ENCODE results near the gene SLC10A3.
"Not testable (repeated sequence)": the region's sequence is repeated elsewhere in the genome, so short reads cannot be mapped to it uniquely, and the experiment has no call there.

The SLC10A3 gene

GRCh38 chrX:154507673-154508383 lies 17.4 kb upstream of the SLC10A3 start:
- DNase-seq: no peak

- DNase-seq: no peak
Observed at GRCh38 chrX:154506483-154507332, 16.3 kb upstream of the SLC10A3 start.

DNA sequence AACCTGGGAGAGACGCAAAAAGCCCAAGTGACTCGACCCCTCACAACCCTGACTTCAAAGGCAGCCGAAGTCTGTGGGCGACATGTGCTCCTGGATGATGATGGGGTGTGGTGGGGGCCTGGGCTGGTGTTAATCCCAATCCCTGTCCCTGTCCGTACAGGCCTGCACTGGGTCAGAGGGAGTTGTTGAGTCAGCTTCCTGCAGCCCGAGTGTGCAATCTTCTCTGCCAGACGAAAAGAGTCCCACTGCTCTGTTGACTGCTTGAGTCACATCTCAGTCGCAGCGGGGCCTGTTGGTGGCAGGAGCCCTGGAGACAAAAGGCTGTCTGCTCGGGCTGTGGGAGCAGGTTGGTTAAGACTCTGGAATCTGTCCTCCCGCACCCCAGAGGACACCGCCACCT lies 15.3 kb upstream of the SLC10A3 start:
- DNase-seq: no peak

- DNase-seq: no peak
Observed at GRCh38 chrX:154502989-154503388, 12.6 kb upstream of the SLC10A3 start.

DNA sequence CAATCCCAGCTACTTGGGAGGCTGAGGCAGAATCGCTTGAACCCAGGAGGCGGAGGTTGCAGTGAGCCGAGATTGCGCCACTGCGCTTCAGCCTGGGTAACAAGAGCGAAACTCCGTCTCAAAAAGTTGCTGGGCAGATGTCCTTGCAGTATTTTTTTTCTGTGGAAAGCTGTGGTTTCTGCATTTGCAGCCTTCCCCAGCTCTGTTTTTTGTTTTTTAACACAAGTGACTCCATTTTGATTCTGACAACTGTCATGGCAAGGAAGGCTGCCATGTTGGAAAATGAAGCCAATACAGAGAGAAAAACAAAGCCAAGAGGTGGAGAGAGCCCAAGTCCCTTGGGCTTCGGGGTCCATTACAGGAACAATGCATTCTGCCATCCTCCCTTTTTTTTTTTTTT lies 11.7 kb upstream of the SLC10A3 start:
- no peak for DNase-seq

DNA sequence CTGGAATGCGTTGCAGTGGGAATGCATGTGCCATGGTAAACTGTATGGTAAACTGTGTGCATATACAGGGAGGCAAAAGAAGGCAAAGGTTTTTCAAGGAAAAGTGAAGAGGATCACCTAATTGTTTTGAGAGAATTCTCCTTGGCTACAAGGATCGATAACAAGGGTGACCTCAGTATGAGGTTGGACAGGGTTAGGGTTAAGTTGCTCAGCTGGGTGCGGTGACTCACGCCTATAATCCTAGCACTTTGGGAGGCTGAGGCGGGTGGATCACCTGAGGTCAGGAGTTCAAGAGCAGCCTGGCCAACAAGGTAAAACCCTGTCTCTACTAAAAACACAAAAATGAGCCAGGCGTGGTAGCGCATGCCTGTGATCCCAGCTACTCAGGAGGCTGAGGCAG lies 11.0 kb upstream of the SLC10A3 start:
- DNase-seq: not testable (repeated sequence)

- not testable (repeated sequence) for DNase-seq
Observed at GRCh38 chrX:154496591-154497137, 6.2 kb upstream of the SLC10A3 start.

GRCh38 chrX:154495472-154495922 lies 5.1 kb upstream of the SLC10A3 start:
- DNase-seq: no peak

DNA sequence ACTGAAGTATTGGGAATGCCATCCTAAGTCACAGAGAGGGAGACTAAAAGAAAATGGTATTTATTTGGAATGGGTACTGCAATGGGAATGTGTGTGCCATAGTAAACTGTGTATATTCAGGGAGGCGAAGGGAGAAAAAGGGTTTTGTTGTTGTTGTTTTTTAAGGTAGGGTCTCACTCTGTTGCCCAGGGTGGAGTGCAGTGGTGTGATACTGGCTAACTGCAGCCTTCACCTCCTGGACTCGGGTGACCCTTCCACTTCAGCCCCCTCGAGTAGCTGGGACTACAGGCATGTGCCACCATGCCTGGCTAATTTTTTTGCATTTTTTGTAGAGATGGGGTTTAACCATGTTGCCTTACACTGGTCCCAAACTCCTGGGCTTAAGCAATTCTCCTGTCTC lies 4.3 kb upstream of the SLC10A3 start:
- no peak for DNase-seq

- no peak for DNase-seq
Observed at GRCh38 chrX:154490021-154490413, 412 bp downstream of the SLC10A3 start.

DNA sequence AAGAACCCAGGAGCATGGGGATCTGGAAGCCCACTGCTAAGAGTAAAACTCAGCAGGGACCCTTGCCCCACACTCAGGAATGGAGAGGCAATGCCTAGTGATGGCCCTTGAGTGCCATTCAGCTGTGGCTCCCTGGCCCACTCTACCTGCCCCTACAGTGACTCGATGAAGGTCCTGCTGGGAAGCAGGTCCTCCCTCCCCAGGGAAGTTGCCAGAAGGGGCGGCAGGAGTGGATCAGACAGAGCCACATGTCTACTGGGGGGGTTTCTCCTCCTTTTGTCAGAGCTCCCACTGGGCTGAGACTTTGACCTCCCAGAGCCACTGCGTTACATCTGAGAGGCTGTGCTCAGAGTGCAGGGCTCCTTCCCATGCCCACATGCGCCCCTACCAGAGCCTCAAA lies 1.2 kb downstream of the SLC10A3 start:
- no peak for DNase-seq

DNA sequence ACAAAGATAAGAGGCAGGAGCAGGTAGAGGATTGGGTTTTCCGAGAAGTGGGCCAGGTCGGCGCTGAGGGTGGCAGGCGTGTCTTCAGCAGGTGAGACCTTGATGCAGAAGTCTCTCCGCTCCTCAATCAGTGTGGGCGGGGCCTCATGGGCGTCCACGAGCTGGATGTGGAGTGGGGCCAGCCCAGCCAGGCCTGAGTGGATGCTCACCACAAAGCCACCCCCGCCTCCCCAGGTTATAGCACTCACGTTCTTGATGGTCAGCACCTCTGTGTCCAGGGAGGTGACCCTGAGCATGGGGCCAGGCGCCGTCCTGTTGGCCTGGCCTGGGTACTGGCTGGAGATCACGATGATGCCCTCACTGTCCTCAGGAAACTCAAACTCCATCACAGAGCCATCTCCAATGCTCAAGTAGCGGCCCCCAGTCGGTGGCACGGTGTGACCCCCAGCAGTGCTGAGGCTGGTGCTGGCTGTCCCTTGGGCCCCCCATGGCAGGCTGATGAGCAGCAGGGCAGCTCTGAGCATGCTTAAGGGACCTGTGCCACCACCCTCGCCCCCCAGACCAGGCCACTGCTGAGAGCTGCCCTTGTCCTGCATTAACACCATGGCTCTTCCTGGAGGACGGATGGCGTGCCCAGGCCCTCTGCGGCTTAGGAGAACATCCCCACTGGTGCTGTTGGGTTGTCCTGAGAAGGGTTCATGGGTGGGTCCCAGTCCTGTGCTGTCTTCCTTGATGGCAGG lies 1.9 kb downstream of the SLC10A3 start:
- no peak for DNase-seq

DNA sequence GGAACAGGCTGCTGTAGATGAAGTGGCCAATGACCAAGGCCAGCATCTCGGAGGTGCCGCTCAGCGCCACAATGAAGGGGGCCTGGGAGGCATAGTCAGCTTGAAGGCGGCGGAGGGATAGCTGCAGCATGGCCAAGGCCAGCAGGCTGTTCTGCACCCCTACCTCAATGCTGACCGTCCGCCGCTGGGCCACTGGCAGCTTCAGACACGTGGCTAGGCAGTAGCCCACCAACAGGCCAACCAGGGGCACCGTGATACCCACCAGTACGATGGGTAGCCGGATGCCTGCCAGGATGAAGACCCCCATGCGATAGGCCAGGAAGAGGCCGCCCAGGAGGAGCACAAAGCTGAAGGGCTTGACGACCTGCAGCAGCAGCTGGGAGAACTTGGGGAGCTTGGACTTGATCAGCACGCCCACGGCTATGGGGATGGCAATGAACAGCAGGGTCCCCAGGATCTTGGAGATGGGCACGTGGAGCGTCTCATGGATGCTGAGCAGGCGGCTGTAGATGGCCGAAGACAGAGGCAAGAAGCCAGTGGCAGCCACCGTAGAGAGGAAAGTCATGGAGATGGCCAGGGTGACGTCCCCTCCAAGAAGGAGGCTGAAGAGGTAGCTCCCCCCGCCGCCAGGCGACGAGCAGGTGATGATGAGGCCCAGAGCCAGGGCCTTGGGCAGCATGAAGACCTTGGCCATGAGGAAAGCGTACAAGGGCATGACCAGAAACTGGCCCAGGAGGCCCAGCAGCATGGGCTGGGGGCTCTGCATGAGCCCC lies 2.7 kb downstream of the SLC10A3 start:
- no peak for DNase-seq

DNA sequence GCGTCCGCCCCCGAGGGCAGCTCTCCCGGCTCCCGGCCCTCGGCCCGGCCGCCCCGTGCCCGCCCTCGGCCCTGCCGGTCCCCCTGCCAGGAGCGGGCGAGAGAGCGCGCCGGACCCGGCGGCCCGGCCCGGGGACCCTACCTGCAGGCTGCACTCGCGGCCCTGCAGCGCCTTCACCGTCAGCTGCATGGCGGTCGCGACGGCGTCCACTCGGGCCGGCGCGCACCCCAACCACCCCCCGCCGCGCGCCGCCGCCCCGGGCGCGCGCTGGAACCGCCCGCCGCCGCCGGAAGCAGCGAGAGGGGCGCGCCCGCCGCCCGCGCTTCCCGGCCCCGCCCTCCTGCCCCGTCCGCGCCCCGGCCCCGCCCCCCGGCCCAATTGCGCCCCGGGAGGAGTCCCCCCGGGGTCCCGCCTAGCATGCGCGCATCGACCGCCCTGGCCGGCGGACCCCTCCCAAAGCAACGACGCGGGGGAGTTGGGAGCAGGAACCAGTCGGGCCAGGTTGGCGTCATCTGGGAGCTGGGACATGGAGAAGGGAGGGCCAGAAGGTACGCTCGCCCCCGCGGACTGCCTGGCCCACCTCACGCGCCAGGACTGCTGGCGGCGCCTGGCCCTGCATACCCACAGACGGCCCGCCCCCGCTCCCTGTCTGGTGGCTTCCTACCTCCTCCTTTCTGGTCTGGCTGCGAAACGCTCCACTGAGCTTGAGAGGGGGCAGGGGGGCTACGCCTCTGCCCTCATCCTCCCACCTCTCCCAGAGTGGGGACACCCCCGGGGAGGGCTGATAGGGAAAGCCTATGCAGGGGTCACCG lies 3.8 kb downstream of the SLC10A3 start, which contains the start of gene UBL4A:
Gene UBL4A, minus strand, starts transcription at position 220 of the 812 bp plus-strand sequence. Its CDS starts 31 bp downstream, at position 189.
- DNase-seq: no peak

DNA sequence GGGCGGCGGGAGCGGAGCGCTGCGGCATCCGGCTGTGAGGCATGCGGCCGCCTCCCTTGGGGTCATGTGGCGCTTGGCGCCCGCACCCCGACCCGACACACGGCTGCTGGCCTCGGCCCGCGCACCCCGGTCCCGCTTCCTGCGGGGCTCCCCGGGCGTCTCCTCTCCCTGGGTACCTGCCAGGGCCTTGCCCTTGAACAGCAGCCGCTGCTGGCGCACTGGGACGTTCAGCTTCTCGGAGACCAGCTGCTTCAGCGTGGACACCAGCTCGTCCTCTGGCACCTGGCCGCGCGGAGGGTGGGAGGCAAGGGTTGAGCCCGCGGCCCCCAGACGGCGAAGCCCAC lies 4.4 kb downstream of the SLC10A3 start:
- DNase-seq: no peak

- DNase-seq: no peak
Observed at GRCh38 chrX:154485150-154486051, 5.0 kb downstream of the SLC10A3 start.

DNA sequence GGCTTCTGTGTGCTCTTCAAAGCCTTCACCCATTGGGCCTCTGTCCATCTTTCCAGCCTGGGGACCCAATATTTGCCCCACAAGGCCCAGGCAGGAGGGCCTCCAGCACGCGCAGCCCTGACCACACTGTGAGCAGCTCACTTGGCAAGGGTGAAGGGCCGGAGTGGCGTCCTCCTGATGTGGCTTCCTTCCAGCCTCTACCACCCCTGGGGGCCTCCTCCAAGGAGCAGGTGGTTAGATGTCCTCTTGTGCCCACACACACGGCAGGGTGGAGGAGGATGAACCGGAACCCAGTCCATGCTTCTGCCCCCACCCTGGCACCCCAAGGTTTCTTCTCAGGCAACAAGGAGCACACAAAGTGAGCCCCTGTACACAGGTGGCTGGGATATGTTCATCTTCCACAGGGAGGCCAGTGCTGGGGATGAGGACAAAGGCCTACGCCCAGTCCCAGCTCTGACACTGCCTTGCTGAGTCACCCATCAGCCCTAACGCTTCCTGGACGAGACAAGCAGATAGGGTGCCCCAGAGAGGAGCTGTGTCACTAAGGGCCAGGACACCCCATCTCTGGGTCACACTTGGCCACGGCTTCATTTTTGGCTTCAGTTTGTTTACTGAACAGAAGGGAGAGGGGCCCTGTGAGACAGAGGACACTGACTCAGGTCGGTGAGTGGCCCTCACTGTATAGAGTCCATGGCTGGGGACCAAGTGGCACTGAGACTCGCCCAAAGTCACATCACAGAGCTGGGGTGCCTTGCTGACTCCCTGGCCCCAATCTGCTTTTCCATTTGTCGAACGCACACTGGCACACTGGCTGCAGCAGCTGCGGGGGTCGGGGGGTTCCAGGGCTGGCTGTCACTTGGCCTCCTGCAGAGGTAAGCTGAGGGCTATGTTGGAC lies 5.9 kb downstream of the SLC10A3 start:
- DNase-seq: no peak

DNA sequence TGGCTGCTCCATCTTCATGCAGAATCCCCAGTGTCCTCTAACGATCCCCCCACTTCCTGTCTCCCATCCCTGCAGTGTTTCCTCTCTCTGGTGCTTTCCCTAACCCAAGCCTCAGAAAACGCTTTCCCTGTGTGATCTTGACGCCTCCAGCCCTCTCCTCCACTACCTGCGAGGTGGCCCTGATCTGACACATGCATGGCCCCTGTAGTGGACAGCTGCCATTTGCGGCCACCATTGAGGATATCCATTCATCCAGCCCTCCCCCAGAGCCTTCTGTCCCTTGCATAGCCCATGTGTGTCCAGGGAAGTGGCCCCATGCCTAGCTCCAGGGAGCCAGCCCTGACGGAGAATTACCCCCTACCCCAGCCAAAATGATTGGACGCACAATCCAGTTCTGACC lies 7.1 kb downstream of the SLC10A3 start:
- DNase-seq: no peak

GRCh38 chrX:154482786-154483185 lies 7.6 kb downstream of the SLC10A3 start:
- no peak for DNase-seq

All from NCI-H2171 (cell line).